SU-DHL-6 (cell line): ENCODE data around the gene RAD51B.

Experiments used
- H2AFZ ChIP-seq: fragments of 200-600 bp; sonication (generic); 2 replicates; pipeline ENCODE4 v1.6.1; 2014; ENCODE audit warnings: low read depth, mild to moderate bottlenecking, moderate library complexity, mixed read lengths, antibody characterized with exemption, low read length; ENCODE audit not compliant: severe bottlenecking
- H3F3A ChIP-seq: fragments of 200-600 bp; shearing (Covaris generic); 2 replicates; pipeline ENCODE4 v1.6.0; 2016; ENCODE audit warnings: antibody characterized with exemption, mild to moderate bottlenecking; ENCODE audit not compliant: insufficient read depth
- H3K27ac ChIP-seq: fragments of 200-600 bp; sonication (generic); 2 replicates; pipeline ENCODE4 v1.5.1; 2016; ENCODE audit warnings: low read depth, mild to moderate bottlenecking, low read length, moderate library complexity, mixed read lengths
- H3K27me3 ChIP-seq: fragments of 200-600 bp; sonication (generic), shearing (Covaris generic); 2 replicates; pipeline ENCODE4 v1.6.0; 2014; ENCODE audit warnings: mild to moderate bottlenecking, low read length
- H3K36me3 ChIP-seq: fragments of 200-600 bp; sonication (generic); 2 replicates; pipeline ENCODE4 v1.6.1; 2014; ENCODE audit warnings: mild to moderate bottlenecking, low read length, mixed read lengths
- H3K4me2 ChIP-seq: fragments of 300-600, 200-600 bp; shearing (Covaris generic), sonication (generic); 2 replicates; pipeline ENCODE4 v1.6.0; 2014; ENCODE audit warnings: low read length, low read depth, mild to moderate bottlenecking; ENCODE audit not compliant: poor library complexity, severe bottlenecking
- H3K4me3 ChIP-seq: fragments of 200-600 bp; sonication (generic); 2 replicates; pipeline ENCODE4 v1.5.1; 2014; ENCODE audit warnings: antibody characterized with exemption, low read length, mild to moderate bottlenecking, mixed read lengths; ENCODE audit not compliant: insufficient read depth, poor library complexity, severe bottlenecking
- H3K79me2 ChIP-seq: fragments of 200-600 bp; sonication (generic); 2 replicates; pipeline ENCODE4 v1.6.1; 2014; ENCODE audit warnings: mild to moderate bottlenecking, low read length, moderate library complexity; ENCODE audit not compliant: insufficient read depth
- H3K9ac ChIP-seq: fragments of 200-600 bp; sonication (generic); 2 replicates; pipeline ENCODE4 v1.7.0; 2014; ENCODE audit warnings: mild to moderate bottlenecking, low read length
- H3K9me2 ChIP-seq: fragments of 200-600 bp; sonication (generic); replicated peaks from 2 replicates; pipeline ENCODE4 v1.6.1; 2014; ENCODE audit warnings: low read length; ENCODE audit not compliant: insufficient read depth
- H3K9me3 ChIP-seq: fragments of 200-600 bp; sonication (generic); 2 replicates; pipeline ENCODE4 v1.6.1; 2014; ENCODE audit warnings: low read length, mixed read lengths; ENCODE audit not compliant: insufficient read depth
- H4K20me1 ChIP-seq: fragments of 200-600 bp; sonication (generic); 2 replicates; pipeline ENCODE4 v1.6.1; 2014; ENCODE audit warnings: low read depth, mild to moderate bottlenecking, antibody characterized with exemption, low read length, moderate library complexity, mixed read lengths
- EZH2phosphoT487 ChIP-seq: fragments of 200-600 bp; sonication (generic), shearing (Covaris generic); conservative IDR thresholded peaks from 2 replicates; pipeline ENCODE4 v1.6.1; 2018; ENCODE audit warnings: mild to moderate bottlenecking, antibody characterized with exemption, low read length, moderate library complexity, mixed read lengths
- TF ChIP-seq, protein P1 (sequence below): fragments of 200-600 bp; sonication (generic); IDR thresholded peaks from one replicate; pipeline ENCODE4 v1.5.1; 2017; ENCODE audit warnings: antibody characterized with exemption, mild to moderate bottlenecking, low read length, moderate library complexity; ENCODE audit not compliant: insufficient read depth, poor library complexity, severe bottlenecking

The RAD51B gene

DNA sequence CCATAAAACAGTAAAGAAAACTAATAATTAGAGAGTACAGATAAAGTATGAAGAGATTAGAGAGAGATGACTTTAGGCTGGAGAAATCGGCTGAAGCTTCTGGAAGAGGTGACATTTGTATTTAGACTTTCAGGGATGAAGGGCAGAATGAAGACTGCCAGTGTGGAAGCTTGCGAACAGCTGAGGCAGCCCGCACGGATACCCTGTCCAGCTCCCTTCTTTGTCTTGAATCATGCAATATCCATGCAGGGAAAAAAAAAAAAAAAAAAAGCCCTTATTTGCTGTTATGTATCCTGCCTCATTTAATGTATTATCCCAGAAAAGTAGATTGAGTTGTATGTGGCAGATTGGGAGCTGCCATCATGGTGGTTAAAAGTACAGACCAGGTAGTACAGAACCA is 641.5 kb downstream of the RAD51B start:
- Histone ChIP-seq H3K9ac (no peak overlapping the region), H4K20me1 (no peaks in the 10 kb centered on the region), H3K36me3 (no peaks in the 10 kb centered on the region), H3K27me3 (no peaks in the 10 kb centered on the region), H3K27ac (no peak overlapping the region), H2AFZ (no peak overlapping the region), H3K4me3 (no peak overlapping the region), H3K9me3 (no peaks in the 10 kb centered on the region), H3K9me2 (no peaks in the 10 kb centered on the region), H3K4me2 (no peak overlapping the region), H3F3A (no peaks in the 10 kb centered on the region), H3K79me2 (no peaks in the 10 kb centered on the region)
- TF ChIP-seq, protein P1, sequence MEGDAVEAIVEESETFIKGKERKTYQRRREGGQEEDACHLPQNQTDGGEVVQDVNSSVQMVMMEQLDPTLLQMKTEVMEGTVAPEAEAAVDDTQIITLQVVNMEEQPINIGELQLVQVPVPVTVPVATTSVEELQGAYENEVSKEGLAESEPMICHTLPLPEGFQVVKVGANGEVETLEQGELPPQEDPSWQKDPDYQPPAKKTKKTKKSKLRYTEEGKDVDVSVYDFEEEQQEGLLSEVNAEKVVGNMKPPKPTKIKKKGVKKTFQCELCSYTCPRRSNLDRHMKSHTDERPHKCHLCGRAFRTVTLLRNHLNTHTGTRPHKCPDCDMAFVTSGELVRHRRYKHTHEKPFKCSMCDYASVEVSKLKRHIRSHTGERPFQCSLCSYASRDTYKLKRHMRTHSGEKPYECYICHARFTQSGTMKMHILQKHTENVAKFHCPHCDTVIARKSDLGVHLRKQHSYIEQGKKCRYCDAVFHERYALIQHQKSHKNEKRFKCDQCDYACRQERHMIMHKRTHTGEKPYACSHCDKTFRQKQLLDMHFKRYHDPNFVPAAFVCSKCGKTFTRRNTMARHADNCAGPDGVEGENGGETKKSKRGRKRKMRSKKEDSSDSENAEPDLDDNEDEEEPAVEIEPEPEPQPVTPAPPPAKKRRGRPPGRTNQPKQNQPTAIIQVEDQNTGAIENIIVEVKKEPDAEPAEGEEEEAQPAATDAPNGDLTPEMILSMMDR, result no peak
- TF ChIP-seq EZH2phosphoT487, result no peak

DNA sequence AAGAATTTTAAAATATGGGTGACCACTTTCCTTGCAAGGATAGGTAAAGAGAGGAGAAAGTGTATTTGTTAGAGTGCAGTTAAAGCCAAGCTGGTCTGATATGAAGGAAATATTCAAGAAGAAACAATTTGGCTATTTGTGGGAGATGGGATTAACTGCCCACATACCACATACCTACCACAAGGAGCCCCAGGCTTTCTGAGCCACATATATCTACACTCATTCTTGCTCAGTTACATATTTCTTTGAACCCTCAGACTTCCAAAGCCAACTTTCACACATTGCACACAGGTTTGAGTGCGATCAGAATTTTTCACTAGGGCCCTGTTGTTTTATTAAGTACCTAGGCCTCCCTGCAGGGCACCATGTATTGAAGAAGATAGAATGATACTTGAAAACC is 643.1 kb downstream of the RAD51B start:
- H3K27ac ChIP-seq, result no peak overlapping the region
- no peaks in the 10 kb centered on the region for H3K9me3 ChIP-seq
- H3K79me2 ChIP-seq, result no peaks in the 10 kb centered on the region
- H3K27me3 ChIP-seq, result no peaks in the 10 kb centered on the region
- H4K20me1 ChIP-seq, result no peaks in the 10 kb centered on the region
- H3K4me3 ChIP-seq, result no peak overlapping the region
- H3K4me2 ChIP-seq, result no peak overlapping the region
- no peaks in the 10 kb centered on the region for H3K36me3 ChIP-seq
- H3K9ac ChIP-seq, result no peak overlapping the region
- H3K9me2 ChIP-seq, result no peaks in the 10 kb centered on the region
- H3F3A ChIP-seq, result no peaks in the 10 kb centered on the region
- TF ChIP-seq EZH2phosphoT487, result no peak
- TF ChIP-seq, protein P1, result no peak
- no peak overlapping the region for H2AFZ ChIP-seq

DNA sequence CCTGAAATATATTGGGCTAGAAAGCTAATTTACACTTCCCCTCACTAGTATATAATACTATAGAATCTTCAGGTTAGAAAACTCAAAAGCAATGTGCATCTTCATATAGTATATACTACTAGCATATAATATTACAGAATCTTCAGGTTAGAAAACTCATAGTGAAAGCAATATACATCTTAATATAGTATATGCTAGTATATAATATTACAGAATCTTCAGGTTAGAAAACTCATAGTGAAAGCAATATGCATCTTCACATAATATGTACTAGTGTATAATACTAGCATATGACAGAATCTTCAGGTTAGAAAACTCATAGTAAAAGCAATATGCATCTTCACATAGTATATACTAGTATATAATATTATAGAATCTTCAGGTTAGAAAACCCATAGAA is 643.7 kb downstream of the RAD51B start:
- H4K20me1 ChIP-seq, result no peaks in the 10 kb centered on the region
- no peak for TF ChIP-seq EZH2phosphoT487
- TF ChIP-seq, protein P1, result no peak
- no peaks in the 10 kb centered on the region for H3K36me3 ChIP-seq
- no peak overlapping the region for H3K4me2 ChIP-seq
- H3K9me3 ChIP-seq, result no peaks in the 10 kb centered on the region
- H3K79me2 ChIP-seq, result no peaks in the 10 kb centered on the region
- no peak overlapping the region for H2AFZ ChIP-seq
- no peak overlapping the region for H3K4me3 ChIP-seq
- no peaks in the 10 kb centered on the region for H3K27me3 ChIP-seq
- no peaks in the 10 kb centered on the region for H3F3A ChIP-seq
- H3K27ac ChIP-seq, result no peak overlapping the region
- no peak overlapping the region for H3K9ac ChIP-seq
- H3K9me2 ChIP-seq, result no peaks in the 10 kb centered on the region

DNA sequence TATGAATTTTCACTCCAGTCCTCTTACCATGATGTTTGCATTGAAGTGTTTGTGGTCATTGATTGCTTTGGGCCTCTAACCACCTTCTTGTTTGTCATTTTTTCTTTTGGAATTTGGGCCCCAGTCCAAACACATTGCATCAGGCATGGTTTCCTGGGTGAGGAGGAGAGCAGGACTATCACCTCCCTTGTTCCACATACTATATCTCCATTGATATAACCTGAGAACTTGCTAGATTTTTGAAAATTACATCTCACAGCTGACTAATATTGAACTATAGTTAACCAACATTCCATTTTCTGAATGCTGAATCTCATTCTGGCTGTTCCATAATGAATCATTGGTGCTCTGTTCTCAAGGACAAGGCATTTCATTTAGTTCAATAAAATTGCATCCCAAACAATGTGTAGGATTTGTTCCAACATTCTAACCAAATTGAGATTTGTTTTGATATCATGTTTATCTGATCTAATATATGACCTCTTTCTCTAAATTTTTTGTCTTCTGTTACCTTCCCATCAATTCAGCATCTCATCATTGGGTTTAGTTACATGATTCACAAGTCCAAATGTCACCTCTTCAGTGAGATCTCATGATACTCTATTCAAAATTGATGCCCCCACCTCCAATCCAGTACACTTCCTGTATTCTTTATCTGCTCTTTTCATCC is 644.3 kb downstream of the RAD51B start:
- no peaks in the 10 kb centered on the region for H3K79me2 ChIP-seq
- no peak overlapping the region for H2AFZ ChIP-seq
- no peaks in the 10 kb centered on the region for H4K20me1 ChIP-seq
- H3K9me3 ChIP-seq, result no peaks in the 10 kb centered on the region
- no peaks in the 10 kb centered on the region for H3K9me2 ChIP-seq
- no peak overlapping the region for H3K4me2 ChIP-seq
- no peaks in the 10 kb centered on the region for H3F3A ChIP-seq
- no peak overlapping the region for H3K9ac ChIP-seq
- no peak overlapping the region for H3K27ac ChIP-seq
- H3K36me3 ChIP-seq, result no peaks in the 10 kb centered on the region
- TF ChIP-seq, protein P1, result no peak
- TF ChIP-seq EZH2phosphoT487, result no peak
- no peaks in the 10 kb centered on the region for H3K27me3 ChIP-seq
- H3K4me3 ChIP-seq, result no peak overlapping the region
